ENCODE data around the gene MLN. TPM values are rescaled to one million over a fixed set of nuclear protein-coding genes. Genes with fewer than 3 reads are reported as not detected.

The MLN gene
- polyA plus RNA-seq, 1 donor from 2014 or later: not detected

- Histone ChIP-seq H3K9me3 (ENCODE audit: low read length) (no peaks in the 10 kb centered on the region), H2AFZ (ENCODE audit: low read depth, low read length) (no peak overlapping the region), H4K20me1 (ENCODE audit: insufficient read depth) (no peaks in the 10 kb centered on the region), H3K4me2 (ENCODE audit: low read length) (no peak overlapping the region), H3K27ac (ENCODE audit: low read length) (no peak overlapping the region), H3K9me2 (ENCODE audit: insufficient read depth, low read length) (no peaks in the 10 kb centered on the region), H3K36me3 (ENCODE audit: insufficient read depth, low read length) (no peaks in the 10 kb centered on the region), H3K27me3 (ENCODE audit: insufficient read depth, low read depth, low read length) (no peaks in the 10 kb centered on the region), H3F3A (ENCODE audit: insufficient read depth, low read length, poor library complexity, severe bottlenecking) (no peaks in the 10 kb centered on the region), H3K79me2 (replicated peaks; ENCODE audit: insufficient read depth, low read length) (no peaks in the 10 kb centered on the region), H3K9ac (ENCODE audit: low read length) (no peak overlapping the region), H3K4me3 (ENCODE audit: low read length) (no peak overlapping the region)
- TF ChIP-seq TAF1 (IDR thresholded peaks at IDR 0.05; ENCODE audit: low read depth) (no peak), EP300 (conservative IDR thresholded peaks at IDR 0.05; ENCODE audit: poor library complexity, severe bottlenecking) (no peak), REST (IDR thresholded peaks at IDR 0.05; ENCODE audit: borderline replicate concordance) (no peak), CTCF (IDR thresholded peaks at IDR 0.05; ENCODE audit: poor library complexity, severe bottlenecking) (no peak), MXI1 (conservative IDR thresholded peaks at IDR 0.05; ENCODE audit: poor library complexity, severe bottlenecking) (no peak), POLR2AphosphoS5 (IDR thresholded peaks at IDR 0.05) (no peak), EZH2 (IDR thresholded peaks at IDR 0.05; ENCODE audit: borderline replicate concordance, insufficient read depth, low read length, poor library complexity, severe bottlenecking) (no peak), SMC3 (conservative IDR thresholded peaks at IDR 0.05; ENCODE audit: poor library complexity) (no peak), RAD21 (conservative IDR thresholded peaks at IDR 0.05) (no peak)
Measured at GRCh38 chr6:33746036-33746600, 57.7 kb downstream of the MLN start.

- Histone ChIP-seq H3K79me2 (replicated peaks; ENCODE audit: insufficient read depth, low read length) (no peaks in the 10 kb centered on the region), H4K20me1 (ENCODE audit: insufficient read depth) (no peaks in the 10 kb centered on the region), H2AFZ (ENCODE audit: low read depth, low read length) (no peak overlapping the region), H3K9me2 (ENCODE audit: insufficient read depth, low read length) (no peaks in the 10 kb centered on the region), H3K9ac (ENCODE audit: low read length) (no peak overlapping the region), H3K9me3 (ENCODE audit: low read length) (no peaks in the 10 kb centered on the region), H3K27me3 (ENCODE audit: insufficient read depth, low read depth, low read length) (no peaks in the 10 kb centered on the region), H3K4me2 (ENCODE audit: low read length) (no peak overlapping the region), H3K4me3 (ENCODE audit: low read length) (no peak overlapping the region), H3K36me3 (ENCODE audit: insufficient read depth, low read length) (no peaks in the 10 kb centered on the region), H3F3A (ENCODE audit: insufficient read depth, low read length, poor library complexity, severe bottlenecking) (no peaks in the 10 kb centered on the region), H3K27ac (ENCODE audit: low read length) (no peak overlapping the region)
- no peak for TF ChIP-seq RAD21 (conservative IDR thresholded peaks at IDR 0.05)
- TF ChIP-seq TAF1 (IDR thresholded peaks at IDR 0.05; ENCODE audit: low read depth): no peak
- TF ChIP-seq MXI1 (conservative IDR thresholded peaks at IDR 0.05; ENCODE audit: poor library complexity, severe bottlenecking): no peak
- no peak for TF ChIP-seq REST (IDR thresholded peaks at IDR 0.05; ENCODE audit: borderline replicate concordance)
- TF ChIP-seq POLR2AphosphoS5 (IDR thresholded peaks at IDR 0.05): no peak
- TF ChIP-seq EP300 (conservative IDR thresholded peaks at IDR 0.05; ENCODE audit: poor library complexity, severe bottlenecking): no peak
- TF ChIP-seq CTCF (IDR thresholded peaks at IDR 0.05; ENCODE audit: poor library complexity, severe bottlenecking): no peak
- TF ChIP-seq EZH2 (IDR thresholded peaks at IDR 0.05; ENCODE audit: borderline replicate concordance, insufficient read depth, low read length, poor library complexity, severe bottlenecking): no peak
- TF ChIP-seq SMC3 (conservative IDR thresholded peaks at IDR 0.05; ENCODE audit: poor library complexity): no peak
Measured at GRCh38 chr6:33745548-33745947, 58.3 kb downstream of the MLN start.

All from neural cell (in vitro differentiated cells).